ENCODE results near the gene REX1BD.

GRCh38 chr19:18580311-18580710 is 8.3 kb upstream of the REX1BD start:
- no peak for TF ChIP-seq EZH2 (IDR thresholded peaks at IDR 0.05; ENCODE audit: borderline replicate concordance, low read depth, low read length, poor library complexity, severe bottlenecking)
- TF ChIP-seq CTCF (conservative IDR thresholded peaks at IDR 0.05; ENCODE audit: low read depth, low read length): no peak
